ENCODE data around the gene USP48.

Gene USP48

DNA sequence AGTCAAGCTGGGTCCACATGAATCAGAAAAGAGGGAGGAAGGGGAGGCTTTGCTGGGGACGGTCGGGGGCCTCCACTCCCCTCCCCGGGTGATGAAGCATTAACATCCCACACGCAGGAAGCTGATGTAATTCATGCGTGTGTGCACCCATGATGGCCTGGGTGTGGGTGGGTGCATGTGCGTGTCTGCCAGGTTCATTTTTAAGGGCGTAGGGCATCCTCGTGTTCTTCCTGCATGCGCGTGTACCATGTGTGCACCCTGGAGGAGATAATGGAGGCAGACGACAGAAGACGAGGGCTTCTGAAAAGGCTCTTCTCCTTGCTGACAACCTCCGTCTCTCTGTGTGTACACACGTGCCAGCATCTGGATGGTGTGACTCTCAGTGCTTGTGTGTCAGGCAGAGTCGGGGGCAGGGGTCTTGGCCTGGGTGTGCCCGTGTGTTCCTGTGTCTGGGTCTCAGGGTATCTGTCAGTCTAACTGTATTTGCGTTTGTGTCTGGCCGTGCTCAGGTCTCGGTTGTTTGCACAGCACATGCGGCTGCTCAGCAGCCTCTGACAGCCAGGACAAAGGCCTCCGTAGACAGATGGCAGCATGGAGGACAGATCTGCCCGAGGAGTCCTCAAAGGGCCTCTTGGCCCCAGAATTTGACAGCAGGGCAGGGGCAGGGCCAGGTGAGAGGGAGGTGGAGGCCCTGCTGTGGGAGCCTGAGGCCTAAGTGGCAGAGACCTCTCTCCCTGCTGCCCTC is 116.2 kb downstream of the USP48 start:
- DNase-seq, result no peak

GRCh38 chr1:21665711-21666575 is 117.0 kb downstream of the USP48 start:
- no peak for DNase-seq

GRCh38 chr1:21664806-21665588 is 118.0 kb downstream of the USP48 start:
- no peak for DNase-seq

DNA sequence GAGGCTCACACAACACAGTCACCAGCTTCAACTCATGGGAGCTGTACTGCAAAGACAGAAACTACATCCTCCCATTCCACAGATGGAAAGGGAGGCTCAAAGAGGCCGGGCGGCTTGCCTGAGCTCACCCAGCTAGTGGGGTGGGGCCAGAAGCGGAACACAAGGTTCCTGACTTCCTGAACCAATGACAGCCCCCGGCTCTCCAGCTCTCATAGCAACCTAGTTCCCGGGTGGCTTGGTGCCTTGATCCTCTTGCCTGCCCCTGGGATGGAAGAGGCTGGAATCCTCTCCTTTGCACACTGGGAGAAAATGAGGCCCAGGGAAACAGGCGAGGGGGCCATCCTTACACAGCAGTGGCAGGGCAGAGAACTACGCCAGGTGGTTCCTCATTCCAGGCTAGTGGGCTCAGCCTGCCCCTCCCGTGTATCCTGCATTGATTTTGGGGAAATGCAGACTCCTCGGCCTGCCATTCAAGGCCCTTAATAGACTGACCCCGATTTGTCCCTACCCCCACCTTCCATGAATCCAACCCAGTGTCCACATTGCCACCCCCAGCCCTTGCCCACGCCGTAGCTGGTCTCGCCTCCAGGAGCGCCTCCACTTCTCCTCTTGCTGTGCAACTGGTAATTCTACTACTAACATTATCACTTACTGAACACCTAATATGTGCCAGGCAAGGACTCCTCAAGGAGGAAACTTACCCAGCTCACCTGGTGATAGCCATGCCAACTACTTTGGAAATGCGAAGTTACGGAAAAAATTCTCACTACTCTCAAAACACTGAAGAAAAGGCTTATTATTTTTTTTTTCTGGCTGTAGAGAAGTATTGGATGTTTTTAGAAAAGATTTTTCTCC is 118.8 kb downstream of the USP48 start:
- no peak for DNase-seq

GRCh38 chr1:21663248-21663950 is 119.5 kb downstream of the USP48 start:
- DNase-seq, result no peak

DNA sequence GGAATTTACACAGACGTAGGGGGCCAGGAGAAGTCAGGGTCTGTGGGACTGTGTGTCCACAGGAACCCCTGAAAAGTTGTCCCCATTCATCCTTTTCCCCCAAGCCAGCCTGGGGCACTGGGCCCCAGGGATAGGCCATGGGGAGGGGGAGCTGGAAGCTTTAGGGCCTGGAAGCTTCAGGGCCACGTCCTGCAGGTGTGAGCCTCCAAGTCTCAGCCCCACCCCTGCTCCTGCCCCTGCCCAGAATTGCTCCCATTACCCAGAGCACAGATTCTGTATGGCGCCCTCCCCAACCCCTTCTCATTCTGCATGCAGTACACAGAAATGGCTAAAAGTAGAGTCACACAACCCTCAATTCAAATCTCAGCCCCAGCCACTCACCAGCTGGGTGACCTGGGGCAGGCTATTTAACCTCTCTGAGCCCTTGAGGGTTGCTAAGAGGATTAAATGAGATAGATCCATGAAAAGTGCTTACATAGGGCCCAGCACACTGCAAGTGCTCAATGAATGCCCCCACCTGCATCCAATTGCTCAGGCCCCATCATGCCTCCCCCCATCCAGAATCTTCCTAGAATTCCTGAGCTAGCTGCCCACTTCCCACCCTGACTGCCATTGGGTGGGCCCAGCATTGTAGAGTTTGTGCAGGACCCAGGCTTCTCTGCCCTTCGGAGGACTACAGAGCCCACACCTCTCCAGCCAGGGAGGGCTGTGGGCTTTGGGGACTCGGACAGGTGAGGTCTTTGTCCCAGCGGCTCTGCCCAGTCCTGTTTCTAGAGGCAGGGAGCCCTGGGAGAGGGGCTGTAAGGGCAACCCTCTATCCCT is 120.3 kb downstream of the USP48 start:
- DNase-seq, result no peak

DNA sequence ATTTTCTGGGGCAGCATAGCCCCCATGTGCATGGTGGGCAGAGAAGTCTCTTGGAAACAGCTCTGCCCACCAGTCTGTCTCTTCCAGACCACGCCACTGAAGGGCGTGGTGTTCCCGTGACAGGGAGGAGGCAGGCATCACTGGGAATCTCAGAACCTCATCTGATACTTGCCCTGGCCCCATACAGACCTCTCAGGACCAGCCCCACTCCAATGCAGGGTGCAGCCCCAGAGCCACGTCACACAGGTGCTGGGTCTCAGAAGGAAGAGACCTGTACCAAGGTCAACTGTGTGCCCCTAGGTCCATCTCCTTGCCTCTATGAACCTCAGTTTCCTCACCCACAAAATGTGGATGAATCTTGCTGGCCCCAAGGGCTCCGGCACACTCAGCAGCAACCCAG is 121.1 kb downstream of the USP48 start:
- no peak for DNase-seq

GRCh38 chr1:21659924-21660326 is 123.0 kb downstream of the USP48 start:
- no peak for DNase-seq

GRCh38 chr1:21659099-21659923 is 123.6 kb downstream of the USP48 start:
- DNase-seq, result peak; percentile 69 to 85 (median 79)

- DNase-seq, result no peak
Observed at GRCh38 chr1:21657456-21658190, 125.3 kb downstream of the USP48 start.

DNA sequence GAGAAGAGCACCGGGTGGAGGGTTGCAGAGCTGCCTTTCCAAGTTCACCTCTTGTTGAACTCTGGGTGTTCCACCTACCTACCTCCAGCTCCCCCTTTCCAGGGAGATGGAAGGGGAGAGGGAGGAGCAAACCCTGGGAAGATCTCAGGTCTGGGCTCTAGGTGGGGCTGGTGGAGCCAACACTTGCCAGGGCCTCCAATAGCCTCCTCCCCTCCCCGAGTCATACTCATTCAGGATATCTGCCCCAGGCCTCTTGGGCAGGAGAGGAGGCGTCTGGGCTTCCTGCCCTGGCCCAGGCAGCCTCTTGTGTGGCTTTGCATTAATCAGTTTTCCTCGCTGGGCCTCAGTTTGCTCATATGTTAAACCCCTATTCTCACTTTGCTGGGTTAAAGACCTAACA is 127.2 kb downstream of the USP48 start:
- DNase-seq, result no peak

DNA sequence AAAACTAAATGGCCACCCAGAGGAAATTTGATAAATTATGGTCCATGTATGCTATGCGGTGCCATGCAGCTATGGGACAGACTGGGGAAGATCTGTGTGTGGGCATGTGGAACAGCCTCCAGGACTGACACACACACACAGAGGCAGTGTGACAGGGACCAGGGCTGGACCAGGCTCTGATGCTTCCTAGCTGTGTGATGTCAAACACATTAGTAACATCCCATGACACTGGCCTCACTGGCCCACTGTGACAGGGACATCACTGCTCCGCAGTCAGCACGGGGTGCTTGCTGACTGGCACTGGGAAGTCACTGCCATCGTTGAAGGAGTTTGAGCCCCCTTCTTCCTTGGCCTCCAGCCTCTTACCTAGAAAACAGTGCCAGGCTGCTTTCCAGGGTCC is 127.7 kb downstream of the USP48 start:
- DNase-seq, result no peak

DNA sequence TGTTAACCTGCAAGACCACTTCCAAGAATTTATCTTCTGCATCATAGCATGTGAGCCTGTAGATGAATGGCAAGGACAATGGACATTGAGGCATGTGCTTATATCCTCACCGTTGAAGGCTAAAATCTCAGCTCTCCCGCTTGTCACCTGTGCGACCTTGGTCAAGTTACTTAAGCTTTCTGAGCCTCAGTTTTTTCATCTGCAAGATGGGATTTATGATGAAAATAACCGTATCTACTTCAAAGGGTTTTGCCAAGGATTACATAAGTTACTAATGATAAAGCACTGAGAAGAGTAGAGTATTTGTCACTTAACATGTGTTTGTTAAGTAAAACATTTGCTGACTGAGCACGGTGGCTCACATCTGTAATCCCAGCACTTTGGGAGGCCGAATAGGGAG is 128.7 kb downstream of the USP48 start:
- no peak for DNase-seq

DNA sequence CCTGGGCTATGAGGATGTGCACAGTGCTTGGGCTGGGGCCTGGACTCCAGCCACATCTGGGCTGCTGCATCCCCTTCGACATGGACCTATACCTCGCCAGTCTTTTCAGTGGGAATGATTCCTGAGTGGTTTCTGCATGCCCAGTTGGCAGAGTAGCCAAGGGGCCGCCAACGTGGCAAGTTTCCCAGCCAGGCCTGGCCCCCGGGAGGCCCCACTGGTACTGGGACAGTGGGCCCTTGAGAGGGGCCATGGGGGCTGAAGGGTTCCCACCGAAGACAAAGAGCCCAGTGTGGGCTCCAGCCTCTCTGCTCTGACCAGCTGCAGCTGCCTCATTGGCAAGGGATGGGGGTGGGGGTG is 129.2 kb downstream of the USP48 start:
- DNase-seq, result no peak

DNA sequence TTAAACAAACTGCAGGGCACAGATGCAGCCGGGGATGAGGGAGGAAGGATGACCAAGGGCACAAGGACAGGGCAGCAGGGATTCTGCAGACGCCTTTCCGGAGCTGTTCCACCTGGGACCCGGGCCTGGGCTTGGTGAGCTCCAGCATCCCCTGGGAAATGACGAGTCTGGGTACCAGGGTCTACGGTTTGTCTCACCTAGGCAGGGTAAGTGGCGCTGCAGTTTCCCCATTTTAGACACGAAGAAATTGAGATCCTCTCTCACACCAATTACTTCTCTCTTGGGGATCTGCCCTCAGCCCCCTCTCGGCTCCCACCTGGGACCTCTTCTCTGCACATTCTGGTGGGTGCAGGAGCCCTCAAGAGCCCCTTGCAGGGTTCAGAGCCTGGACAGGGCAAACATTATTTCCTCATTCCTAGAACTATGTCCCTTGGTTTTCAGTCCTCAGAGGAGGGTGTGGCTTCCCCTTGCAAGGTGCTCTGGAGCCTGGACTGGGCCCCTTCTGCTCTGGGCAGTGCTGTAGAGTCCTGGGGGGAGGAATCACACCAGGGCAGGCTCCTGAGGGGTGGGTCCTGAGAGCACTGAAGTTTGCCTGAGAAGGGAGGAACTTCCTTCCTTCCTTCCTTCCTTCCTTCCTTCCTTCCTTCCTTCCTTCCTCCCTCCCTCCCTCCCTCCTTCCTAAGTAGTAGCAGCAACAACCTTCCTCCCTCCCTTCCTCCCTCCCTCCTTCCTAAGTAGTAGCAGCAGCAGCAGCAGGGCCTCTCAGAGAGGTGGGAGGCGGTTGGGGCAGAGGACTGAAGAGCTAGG is 129.8 kb downstream of the USP48 start:
- no peak for DNase-seq

- no peak for DNase-seq
Observed at GRCh38 chr1:21652101-21652936, 130.6 kb downstream of the USP48 start.
